Suprapubic skin (tissue), 4 donors: ENCODE data around the gene HYLS1. TPM values are rescaled to one million over a fixed set of nuclear protein-coding genes. Genes with fewer than 3 reads are reported as not detected.
A peak's percentile ranks its signal among the peaks of the same experiment; 100 is the strongest.

Experiments
- DNase-seq, 2 donors: peaks; one replicate each; pipeline ENCODE4 v3.0.0-alpha.2; 2019; ENCODE audit warnings: low spot score in 2 of 2
- H3K27ac ChIP-seq: fragments of 200-600 bp; sonication (generic); one replicate; pipeline ENCODE4 v1.5.1; 2019
- H3K27me3 ChIP-seq: fragments of 200-600 bp; sonication (generic); one replicate; pipeline ENCODE4 v1.5.1; 2019
- H3K36me3 ChIP-seq: fragments of 200-600 bp; sonication (generic); one replicate; pipeline ENCODE4 v1.5.1; 2019
- H3K4me1 ChIP-seq: fragments of 200-600 bp; sonication (generic); one replicate; pipeline ENCODE4 v1.5.1; 2019
- H3K4me3 ChIP-seq: fragments of 200-600 bp; sonication (generic); one replicate; pipeline ENCODE4 v1.5.1; 2019; ENCODE audit warnings: mild to moderate bottlenecking
- H3K9me3 ChIP-seq: fragments of 200-600 bp; sonication (generic); one replicate; pipeline ENCODE4 v1.5.1; 2019
- EP300 ChIP-seq: sonication (generic); formaldehyde crosslinking; IDR thresholded peaks from one replicate; pipeline ENCODE4 v1.6.1; 2017; ENCODE audit warnings: antibody characterized with exemption
- POLR2A ChIP-seq, 2 donors: fragments of 450-650 bp; IDR thresholded peaks; one replicate each; pipeline ENCODE4 v1.6.1; 2017; ENCODE audit warnings: antibody characterized with exemption in 2 of 2, mild to moderate bottlenecking in 2 of 2, moderate library complexity in 2 of 2
- POLR2AphosphoS5 ChIP-seq, 3 donors: sonication (generic); formaldehyde crosslinking; IDR thresholded peaks; one replicate each; pipeline ENCODE4 v1.6.1; 2017; ENCODE audit warnings: antibody characterized with exemption in 3 of 3
- WGBS: methylation state at CpG from one replicate; pipeline ENCODE4 v1.1.5; 2018; 5-methylcytosine and 5-hydroxymethylcytosine counted together
- total RNA-seq, 4 donors: library from RNA; depleted of rRNA; stranded (reverse); fragments of >200 nt; gene quantifications; one replicate each; pipeline ENCODE4 v1.1.0, GENCODE V29; 2016
- TF ChIP-seq, protein P1 (sequence below), 2 donors: fragments of 200-600 bp in 1 of 2; fragments of 450-650 bp in 1 of 2; sonication (generic) in 1 of 2; IDR thresholded peaks; one replicate each; pipeline ENCODE4 v1.5.1; 2016 to 2019; ENCODE audit warnings: antibody characterized with exemption in 2 of 2, mild to moderate bottlenecking in 1 of 2, moderate library complexity in 1 of 2

The HYLS1 gene
- total RNA-seq, 4 donors from 2014 or later, result 2.4 to 3.4 (median 3.1) TPM

DNA sequence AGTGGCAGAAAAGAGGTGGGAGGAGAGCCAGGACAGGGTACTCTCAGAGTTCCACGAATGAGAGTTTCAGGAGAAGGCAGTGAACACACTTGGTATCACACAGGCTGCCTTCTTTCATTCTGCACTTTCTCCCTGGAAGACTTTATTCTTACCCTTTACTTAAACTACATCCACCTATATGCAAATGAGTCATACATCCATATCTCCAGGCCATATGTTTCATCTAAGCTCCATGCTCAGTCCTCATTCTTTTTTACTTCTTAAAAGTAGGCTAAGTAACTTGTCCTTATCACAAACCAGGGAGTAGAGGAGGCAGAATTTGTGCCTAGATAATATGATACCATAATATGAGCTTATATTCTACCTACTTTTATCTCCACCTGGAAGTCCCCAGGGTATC is 6.2 kb upstream of the HYLS1 start:
- H3K4me3 ChIP-seq, result no peak overlapping the region
- H3K36me3 ChIP-seq, result no peaks in the 10 kb centered on the region
- TF ChIP-seq POLR2A (IDR thresholded peaks at IDR 0.05) (no peak), POLR2AphosphoS5 (IDR thresholded peaks at IDR 0.05) (no peak), EP300 (no peak)
- TF ChIP-seq, protein P1, sequence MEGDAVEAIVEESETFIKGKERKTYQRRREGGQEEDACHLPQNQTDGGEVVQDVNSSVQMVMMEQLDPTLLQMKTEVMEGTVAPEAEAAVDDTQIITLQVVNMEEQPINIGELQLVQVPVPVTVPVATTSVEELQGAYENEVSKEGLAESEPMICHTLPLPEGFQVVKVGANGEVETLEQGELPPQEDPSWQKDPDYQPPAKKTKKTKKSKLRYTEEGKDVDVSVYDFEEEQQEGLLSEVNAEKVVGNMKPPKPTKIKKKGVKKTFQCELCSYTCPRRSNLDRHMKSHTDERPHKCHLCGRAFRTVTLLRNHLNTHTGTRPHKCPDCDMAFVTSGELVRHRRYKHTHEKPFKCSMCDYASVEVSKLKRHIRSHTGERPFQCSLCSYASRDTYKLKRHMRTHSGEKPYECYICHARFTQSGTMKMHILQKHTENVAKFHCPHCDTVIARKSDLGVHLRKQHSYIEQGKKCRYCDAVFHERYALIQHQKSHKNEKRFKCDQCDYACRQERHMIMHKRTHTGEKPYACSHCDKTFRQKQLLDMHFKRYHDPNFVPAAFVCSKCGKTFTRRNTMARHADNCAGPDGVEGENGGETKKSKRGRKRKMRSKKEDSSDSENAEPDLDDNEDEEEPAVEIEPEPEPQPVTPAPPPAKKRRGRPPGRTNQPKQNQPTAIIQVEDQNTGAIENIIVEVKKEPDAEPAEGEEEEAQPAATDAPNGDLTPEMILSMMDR (IDR thresholded peaks at IDR 0.05), result no peak
- H3K27me3 ChIP-seq, result no peaks in the 10 kb centered on the region
- 60% methylated on average over 1 of the region's 1 CpG for WGBS
- no peaks in the 10 kb centered on the region for H3K4me1 ChIP-seq
- no peak overlapping the region for H3K27ac ChIP-seq
- no peak for DNase-seq
- no peaks in the 10 kb centered on the region for H3K9me3 ChIP-seq

DNA sequence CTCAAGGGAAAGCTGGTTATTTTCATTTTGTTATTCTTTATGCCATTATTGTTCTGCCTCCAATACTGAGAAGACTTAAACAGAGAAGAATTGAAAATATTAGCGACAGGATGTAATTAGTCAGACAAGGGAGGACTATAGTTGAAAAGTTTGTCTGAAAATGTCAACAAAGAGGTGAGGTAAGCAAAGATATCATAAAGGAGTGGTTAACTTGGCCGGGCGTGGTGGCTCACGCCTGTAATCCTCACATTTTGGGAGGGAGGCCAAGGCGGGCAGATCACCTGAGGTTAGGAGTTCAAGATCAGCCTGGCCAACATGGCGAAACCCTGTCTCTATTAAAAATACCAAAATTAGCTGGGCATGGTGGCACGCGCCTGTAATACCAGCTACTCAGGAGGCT is 4.1 kb upstream of the HYLS1 start:
- no peaks in the 10 kb centered on the region for H3K27me3 ChIP-seq
- WGBS, result 76% methylated on average over 8 of the region's 8 CpGs
- TF ChIP-seq EP300 (no peak), POLR2AphosphoS5 (IDR thresholded peaks at IDR 0.05) (no peak), POLR2A (IDR thresholded peaks at IDR 0.05) (no peak)
- TF ChIP-seq, protein P1 (IDR thresholded peaks at IDR 0.05), result no peak
- peaks cover 13% of the 10 kb centered on the region for H3K4me1 ChIP-seq
- H3K27ac ChIP-seq, result no peak overlapping the region
- H3K9me3 ChIP-seq, result no peaks in the 10 kb centered on the region
- H3K4me3 ChIP-seq, result no peak overlapping the region
- no peak for DNase-seq
- H3K36me3 ChIP-seq, result no peaks in the 10 kb centered on the region

DNA sequence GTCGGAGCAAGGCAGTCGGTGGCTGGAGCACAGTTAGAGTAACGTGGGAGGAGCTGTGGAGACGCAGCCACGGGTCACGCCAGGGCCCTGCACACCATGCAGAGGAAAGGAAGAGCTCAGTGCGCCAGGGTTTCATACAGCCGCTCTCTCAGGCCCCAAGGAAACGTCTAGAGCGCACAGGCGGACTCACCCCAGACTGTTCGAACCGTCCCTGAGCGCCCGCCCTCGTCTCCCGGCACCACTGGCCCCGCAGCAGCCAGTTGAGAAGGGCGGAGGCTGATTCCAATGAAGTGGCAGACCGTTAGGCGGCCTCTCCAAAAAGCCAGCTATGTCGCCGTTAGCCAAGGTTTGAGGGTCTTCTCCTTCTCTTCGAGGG is 483 bp upstream of the HYLS1 start:
- peak; percentile 74 to 81 for DNase-seq
- H3K9me3 ChIP-seq, result no peaks in the 10 kb centered on the region
- H3K36me3 ChIP-seq, result peaks cover 2% of the 10 kb centered on the region
- H3K27ac ChIP-seq, result peak overlapping the region; percentile 95
- no peaks in the 10 kb centered on the region for H3K27me3 ChIP-seq
- no peak for TF ChIP-seq POLR2AphosphoS5 (IDR thresholded peaks at IDR 0.05)
- no peak for TF ChIP-seq EP300
- TF ChIP-seq, protein P1 (IDR thresholded peaks at IDR 0.05), result no peak
- no peak for TF ChIP-seq POLR2A (IDR thresholded peaks at IDR 0.05)
- H3K4me1 ChIP-seq, result peaks cover 17% of the 10 kb centered on the region
- 6% methylated on average over 15 of the region's 24 CpGs for WGBS
- peak overlapping the region; percentile 97 for H3K4me3 ChIP-seq

DNA sequence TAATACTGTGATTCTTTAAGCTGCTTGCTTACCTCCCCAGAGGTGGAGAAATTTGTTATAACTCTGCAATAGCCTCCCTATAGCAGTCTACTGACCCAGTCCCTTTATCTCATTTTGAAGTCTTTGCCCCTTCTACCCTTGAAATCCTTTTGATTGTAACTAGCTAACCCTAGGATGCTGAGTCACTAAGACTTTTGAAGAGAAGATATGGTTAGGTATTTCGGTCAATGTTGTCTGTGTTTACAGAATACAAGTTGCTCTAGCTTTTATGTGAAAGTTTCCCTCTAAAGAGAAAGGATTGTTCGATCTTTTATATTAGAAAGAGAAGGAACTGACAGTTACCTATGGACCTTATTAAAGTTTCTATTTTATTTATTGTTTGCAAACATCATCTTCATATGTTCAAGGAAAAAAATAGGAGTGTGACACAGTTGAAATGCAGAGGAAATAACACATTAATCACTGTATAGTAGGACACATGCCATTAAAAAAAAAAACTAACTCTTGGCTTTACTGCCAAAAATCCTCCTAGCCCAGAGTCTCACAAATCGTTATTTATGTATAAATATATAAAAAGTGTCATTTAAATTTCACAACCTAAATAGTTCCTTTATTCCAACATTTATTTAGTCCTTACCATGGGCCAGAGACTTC is 3.1 kb downstream of the HYLS1 start:
- Histone ChIP-seq H3K27ac (no peak overlapping the region), H3K9me3 (no peaks in the 10 kb centered on the region), H3K27me3 (no peaks in the 10 kb centered on the region), H3K4me1 (peaks cover 17% of the 10 kb centered on the region), H3K4me3 (no peak overlapping the region), H3K36me3 (peaks cover 29% of the 10 kb centered on the region)
- no peak for DNase-seq
- WGBS, result 67% methylated on average over 3 of the region's 3 CpGs
- TF ChIP-seq EP300 (no peak), POLR2AphosphoS5 (IDR thresholded peaks at IDR 0.05) (no peak), POLR2A (IDR thresholded peaks at IDR 0.05) (no peak)
- TF ChIP-seq, protein P1 (IDR thresholded peaks at IDR 0.05), result no peak

DNA sequence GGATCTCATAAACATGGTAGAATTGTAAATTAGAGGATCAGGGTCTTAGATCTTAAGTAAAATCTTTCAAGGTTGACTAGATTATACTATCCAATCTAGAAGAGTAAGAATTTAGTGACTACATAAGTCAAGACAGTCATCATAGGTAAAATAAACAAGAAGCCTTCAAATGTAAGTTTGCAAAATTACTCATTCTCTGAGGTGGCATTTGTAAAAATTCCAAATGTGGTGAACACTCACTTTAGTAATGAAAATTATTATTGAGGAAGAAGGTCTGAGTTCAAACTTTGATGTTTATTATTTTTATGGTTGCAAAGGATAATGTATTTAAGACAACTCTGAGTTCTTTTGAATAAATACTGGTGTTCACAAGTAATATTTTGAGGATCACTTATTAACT is 4.6 kb downstream of the HYLS1 start:
- Histone ChIP-seq H3K27ac (no peak overlapping the region), H3K9me3 (no peaks in the 10 kb centered on the region), H3K4me1 (peaks cover 13% of the 10 kb centered on the region), H3K36me3 (peaks cover 29% of the 10 kb centered on the region), H3K4me3 (no peak overlapping the region), H3K27me3 (no peaks in the 10 kb centered on the region)
- TF ChIP-seq, protein P1 (IDR thresholded peaks at IDR 0.05), result no peak
- TF ChIP-seq POLR2A (IDR thresholded peaks at IDR 0.05) (no peak), EP300 (no peak), POLR2AphosphoS5 (IDR thresholded peaks at IDR 0.05) (no peak)
- no peak for DNase-seq
